Endothelial cell of umbilical vein (primary cell): ENCODE data around the gene TBC1D9B.

Experiments
- CTCF ChIP-seq, 2 donors: IDR thresholded peaks; 1 replicate in 1 of 2; 2 replicates in 1 of 2; pipeline ENCODE4 v1.5.1; 2011; ENCODE audit warnings: low read length in 2 of 2, mild to moderate bottlenecking in 2 of 2, moderate library complexity in 2 of 2, control low read depth in 1 of 2, inconsistent platforms in 1 of 2, low read depth in 1 of 2; ENCODE audit not compliant: insufficient read depth in 1 of 2; ENCODE audit errors: extremely low read depth in 1 of 2
- EZH2 ChIP-seq: IDR thresholded peaks from 2 replicates; pipeline ENCODE4 v1.6.1; 2012; ENCODE audit warnings: borderline replicate concordance, low read depth, mild to moderate bottlenecking, moderate library complexity, low read length, inconsistent platforms; ENCODE audit not compliant: severe bottlenecking
- JUN ChIP-seq: IDR thresholded peaks from 2 replicates; pipeline ENCODE4 v1.6.1; 2011; ENCODE audit warnings: borderline replicate concordance, low read depth; ENCODE audit not compliant: insufficient read length, insufficient read depth
- MAX ChIP-seq: IDR thresholded peaks from 2 replicates; pipeline ENCODE4 v1.6.1; 2011; ENCODE audit not compliant: insufficient read depth, insufficient read length
- MYC ChIP-seq: IDR thresholded peaks from one replicate; pipeline ENCODE4 v1.6.1; 2011; ENCODE audit warnings: mild to moderate bottlenecking, low read depth, low read length
- POLR2A ChIP-seq: IDR thresholded peaks from 2 replicates; pipeline ENCODE4 v1.6.1; 2012; ENCODE audit warnings: low read depth, mild to moderate bottlenecking, control low read depth, low read length
- POLR2AphosphoS5 ChIP-seq: IDR thresholded peaks from 2 replicates; pipeline ENCODE4 v1.6.1; 2012; ENCODE audit warnings: low read depth, mild to moderate bottlenecking, control low read depth, low read length, moderate library complexity; ENCODE audit not compliant: insufficient read depth

- TF ChIP-seq CTCF (IDR thresholded peaks at IDR 0.05; ENCODE audit: extremely low read depth in 1 of 2, insufficient read depth in 1 of 2, low read depth in 1 of 2, low read length in 2 of 2) (no peak), MYC (no peak), POLR2A (peak; percentile 85), POLR2AphosphoS5 (peak; percentile 59), EZH2 (no peak), MAX (no peak), JUN (no peak)
Measured at GRCh38 chr5:179821298-179822058, 86.2 kb downstream of the TBC1D9B start.
